ENCODE results near the gene KCNQ1OT1.

DNA sequence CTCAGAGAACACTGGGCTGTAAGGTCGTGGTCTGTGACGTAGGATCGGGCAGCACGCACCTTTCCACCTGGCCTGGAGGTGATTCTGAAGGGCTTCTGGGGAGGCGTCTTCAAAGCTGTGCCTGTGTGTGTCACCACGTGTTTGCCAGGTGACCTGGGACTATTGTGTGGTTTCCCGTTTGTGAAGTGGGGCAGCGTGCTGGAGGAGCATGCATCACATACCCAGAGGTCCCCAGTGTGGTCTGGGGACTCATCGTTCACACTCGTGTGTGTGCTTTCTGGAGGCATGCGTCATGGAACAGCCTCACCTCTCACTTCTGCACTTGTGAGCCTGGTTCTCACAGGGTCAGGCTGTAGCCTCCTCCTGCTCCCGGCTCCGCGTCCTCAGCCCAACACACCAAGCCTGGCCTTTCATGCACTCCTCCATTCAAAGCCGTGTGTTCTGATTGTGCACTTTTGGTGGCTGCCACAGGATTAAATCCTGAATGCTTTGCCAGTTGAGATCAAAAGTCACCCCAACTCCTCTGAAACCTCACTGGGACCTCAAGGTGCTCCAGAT lies 106.3 kb downstream of the KCNQ1OT1 start:
- no peak for TF ChIP-seq CTCF (IDR thresholded peaks at IDR 0.05)
- no peak for TF ChIP-seq POLR2AphosphoS5 (IDR thresholded peaks at IDR 0.05; ENCODE audit: insufficient read depth in 1 of 2, low read depth in 1 of 2)
- TF ChIP-seq POLR2A (IDR thresholded peaks at IDR 0.05), result no peak
